H1 (cell line): ENCODE results near the gene CAPN10. TPM values are rescaled to one million over a fixed set of nuclear protein-coding genes. Genes with fewer than 3 reads are reported as not detected.

ENCODE experiments used
- CTCF ChIA-PET: fragments of 300-600 bp; sonication (Branson Sonifier 250); formaldehyde crosslinking; loops from one replicate; lab custom pipeline; 2021; ENCODE audit not compliant: partially characterized antibody; lab: Charles Lee
- POLR2A ChIA-PET: fragments of 300-600 bp; sonication (Branson Sonifier 250); formaldehyde crosslinking; loops from one replicate; lab custom pipeline; 2021; ENCODE audit warnings: inconsistent platforms; ENCODE audit not compliant: partially characterized antibody; lab: Charles Lee
- DNase-seq, 2 experiments: peaks; one replicate each; pipeline versions ENCODE4 v3.0.0 to v3.0.0-alpha.2; 2010 to 2022; ENCODE audit warnings: low spot score in 2 of 2, low read depth in 1 of 2, mixed read lengths in 1 of 2
- FAIRE-seq: peaks from 2 replicates; lab custom pipeline; 2011; peaks lifted over from hg19 to GRCh38; lab: Jason Lieb, UNC
- H2AFZ ChIP-seq: 2 replicates; pipeline ENCODE4 v1.8.1; 2012; ENCODE audit warnings: low read length, inconsistent platforms
- H2AK5ac ChIP-seq: 2 replicates; pipeline ENCODE4 v1.6.1; 2013; ENCODE audit warnings: low read depth, low read length
- H2BK120ac ChIP-seq: replicated peaks from 2 replicates; pipeline ENCODE3; 2013; ENCODE audit warnings: low read depth, low read length, inconsistent platforms
- H2BK12ac ChIP-seq: 2 replicates; pipeline ENCODE4 v1.6.1; 2013; ENCODE audit warnings: low read depth, low read length
- H2BK15ac ChIP-seq: 2 replicates; pipeline ENCODE4 v1.6.1; 2013; ENCODE audit warnings: low read length
- H2BK20ac ChIP-seq: 2 replicates; pipeline ENCODE4 v1.6.1; 2013; ENCODE audit warnings: low read length
- H2BK5ac ChIP-seq: 2 replicates; pipeline ENCODE4 v1.6.1; 2013; ENCODE audit warnings: low read depth, low read length
- H3K14ac ChIP-seq: 2 replicates; pipeline ENCODE4 v1.6.1; 2013; ENCODE audit warnings: inconsistent platforms; ENCODE audit not compliant: insufficient read length
- H3K18ac ChIP-seq: 2 replicates; pipeline ENCODE4 v1.6.1; 2013; ENCODE audit warnings: low read length; ENCODE audit errors: extremely low read depth
- H3K23ac ChIP-seq: 2 replicates; pipeline ENCODE4 v1.6.1; 2013; ENCODE audit warnings: inconsistent platforms; ENCODE audit not compliant: insufficient read length
- H3K23me2 ChIP-seq: 2 replicates; pipeline ENCODE4 v1.6.1; 2013; ENCODE audit warnings: low read depth, low read length
- H3K27ac ChIP-seq: 2 replicates; pipeline ENCODE4 v1.6.1; 2011; ENCODE audit warnings: low read depth, low read length, inconsistent platforms
- H3K27me3 ChIP-seq, 4 experiments: replicated peaks in 1 of 4; 1 replicate in 1 of 4; 2 replicates in 3 of 4; pipeline versions ENCODE4 v1.6.1 to v1.8.1; 2011 to 2013; ENCODE audit warnings: low read length in 3 of 4, mild to moderate bottlenecking in 3 of 4, inconsistent platforms in 2 of 4, mixed read lengths in 2 of 4, moderate library complexity in 1 of 4; ENCODE audit not compliant: control insufficient read depth in 3 of 4, insufficient read depth in 3 of 4; ENCODE audit errors: extremely low read depth in 1 of 4
- H3K36me3 ChIP-seq, 4 experiments: 2 replicates each; pipeline versions ENCODE4 v1.6.1 to v1.8.1; 2011 to 2013; ENCODE audit warnings: mild to moderate bottlenecking in 4 of 4, low read length in 3 of 4, moderate library complexity in 2 of 4, control low read depth in 1 of 4, inconsistent platforms in 1 of 4; ENCODE audit not compliant: insufficient read depth in 4 of 4, control insufficient read depth in 2 of 4
- H3K4ac ChIP-seq: replicated peaks from 2 replicates; pipeline ENCODE3; 2013; ENCODE audit warnings: low read length, low read depth, mixed read lengths, inconsistent platforms; ENCODE audit not compliant: insufficient read length
- H3K4me1 ChIP-seq, 4 experiments: replicated peaks in 1 of 4; 1 replicate in 1 of 4; 2 replicates in 3 of 4; pipeline versions ENCODE4 v1.6.1 to v1.8.1; 2011 to 2013; ENCODE audit warnings: low read length in 3 of 4, inconsistent platforms in 2 of 4, mixed read lengths in 1 of 4; ENCODE audit not compliant: insufficient read depth in 4 of 4, control insufficient read depth in 3 of 4
- H3K4me2 ChIP-seq, 2 experiments: 2 replicates each; pipeline versions ENCODE4 v1.6.1 to v1.8.1; 2011 to 2013; ENCODE audit warnings: low read depth in 2 of 2, low read length in 2 of 2, control low read depth in 1 of 2, inconsistent platforms in 1 of 2, mild to moderate bottlenecking in 1 of 2; ENCODE audit not compliant: insufficient read depth in 1 of 2
- H3K4me3 ChIP-seq, 4 experiments: fragments of 200-600, 300-600 bp in 1 of 4; sonication (generic), shearing (Covaris generic), sonication (Bioruptor Twin) in 1 of 4; 2 replicates each; pipeline versions ENCODE4 v1.5.1 to v1.8.1; 2011 to 2016; ENCODE audit warnings: low read length in 4 of 4, low read depth in 3 of 4, control low read depth in 2 of 4, inconsistent platforms in 2 of 4, mild to moderate bottlenecking in 2 of 4, mixed read lengths in 1 of 4, moderate library complexity in 1 of 4; ENCODE audit not compliant: insufficient read depth in 2 of 4; ENCODE audit errors: extremely low read depth in 1 of 4
- H3K56ac ChIP-seq: replicated peaks from 2 replicates; pipeline ENCODE3; 2013; ENCODE audit warnings: low read depth, mild to moderate bottlenecking, mixed read lengths, low read length, inconsistent platforms; ENCODE audit not compliant: insufficient read length
- H3K79me1 ChIP-seq: 2 replicates; pipeline ENCODE4 v1.6.1; 2013; ENCODE audit warnings: low read depth, low read length, control low read depth
- H3K79me2 ChIP-seq, 2 experiments: 2 replicates each; pipeline versions ENCODE4 v1.6.1 to v1.8.1; 2012 to 2013; ENCODE audit warnings: low read length in 2 of 2, mild to moderate bottlenecking in 2 of 2, inconsistent platforms in 1 of 2; ENCODE audit not compliant: insufficient read depth in 2 of 2, control insufficient read depth in 1 of 2
- H3K9ac ChIP-seq, 4 experiments: replicated peaks in 1 of 4; 1 replicate in 1 of 4; 2 replicates in 3 of 4; pipeline versions ENCODE4 v1.6.1 to v1.8.1; 2011 to 2013; ENCODE audit warnings: low read depth in 3 of 4, low read length in 3 of 4, control low read depth in 2 of 4, mild to moderate bottlenecking in 2 of 4, moderate library complexity in 2 of 4, inconsistent platforms in 1 of 4; ENCODE audit errors: extremely low read depth in 1 of 4
- H3K9me3 ChIP-seq, 2 experiments: 2 replicates each; pipeline versions ENCODE4 v1.6.1 to v1.8.1; 2012 to 2013; ENCODE audit warnings: mild to moderate bottlenecking in 2 of 2, moderate library complexity in 2 of 2, control low read depth in 1 of 2, inconsistent platforms in 1 of 2, low read depth in 1 of 2, low read length in 1 of 2, mixed read lengths in 1 of 2; ENCODE audit not compliant: insufficient read depth in 2 of 2
- H4K20me1 ChIP-seq, 2 experiments: replicated peaks in 1 of 2; 2 replicates each; pipeline versions ENCODE3 to v1.8.1; 2011 to 2013; ENCODE audit warnings: inconsistent platforms in 2 of 2, low read length in 2 of 2, mild to moderate bottlenecking in 1 of 2; ENCODE audit not compliant: insufficient read depth in 2 of 2, control insufficient read depth in 1 of 2
- H4K5ac ChIP-seq: 2 replicates; pipeline ENCODE4 v1.6.1; 2013; ENCODE audit warnings: low read length, low read depth, mixed read lengths, inconsistent platforms; ENCODE audit not compliant: insufficient read length
- H4K8ac ChIP-seq: 2 replicates; pipeline ENCODE4 v1.8.0; 2013; ENCODE audit warnings: mild to moderate bottlenecking, moderate library complexity, low read length, inconsistent platforms; ENCODE audit not compliant: insufficient read depth; ENCODE audit errors: extremely low read depth
- H4K91ac ChIP-seq: replicated peaks from 2 replicates; pipeline ENCODE3; 2013; ENCODE audit warnings: low read length, mixed read lengths, inconsistent platforms; ENCODE audit not compliant: insufficient read length
- CTBP2 ChIP-seq: IDR thresholded peaks from 2 replicates; pipeline ENCODE4 v1.7.0; 2011; ENCODE audit warnings: borderline replicate concordance, mild to moderate bottlenecking, moderate library complexity, mixed read lengths, low read length; ENCODE audit not compliant: insufficient read depth, insufficient read length
- EGR1 ChIP-seq: IDR thresholded peaks from 2 replicates; pipeline ENCODE4 v1.6.1; 2011; ENCODE audit warnings: low read depth, low read length, borderline replicate concordance
- EP300 ChIP-seq, 2 experiments: IDR thresholded peaks; 1 replicate in 1 of 2; 2 replicates in 1 of 2; pipeline ENCODE4 v1.6.1; 2011 to 2012; ENCODE audit warnings: low read depth in 2 of 2, low read length in 2 of 2, mild to moderate bottlenecking in 2 of 2, borderline replicate concordance in 1 of 2, inconsistent platforms in 1 of 2, moderate library complexity in 1 of 2
- GTF2F1 ChIP-seq: IDR thresholded peaks from 2 replicates; pipeline ENCODE4 v1.6.1; 2012; ENCODE audit warnings: low read depth, low read length, improper control_type of control experiment, borderline replicate concordance
- NRF1 ChIP-seq: IDR thresholded peaks from 2 replicates; pipeline ENCODE4 v1.6.1; 2011; ENCODE audit warnings: mild to moderate bottlenecking, low read depth, low read length, improper control_type of control experiment
- RXRA ChIP-seq: IDR thresholded peaks from 2 replicates; pipeline ENCODE4 v1.6.1; 2011; ENCODE audit warnings: low read depth, mild to moderate bottlenecking, low read length, moderate library complexity; ENCODE audit not compliant: insufficient read depth
- SP1 ChIP-seq: IDR thresholded peaks from 2 replicates; pipeline ENCODE4 v1.6.1; 2011; ENCODE audit warnings: low read depth, low read length
- SP4 ChIP-seq: IDR thresholded peaks from 2 replicates; pipeline ENCODE4 v1.6.1; 2012; ENCODE audit warnings: low read length, inconsistent platforms
- SUZ12 ChIP-seq: fragments of 200-600 bp; sonication (generic); IDR thresholded peaks from 2 replicates; pipeline ENCODE4 v1.6.1; 2012; ENCODE audit warnings: mild to moderate bottlenecking, inconsistent platforms, low read length, moderate library complexity, mixed read lengths
- TBP ChIP-seq: IDR thresholded peaks from 2 replicates; pipeline ENCODE4 v1.6.1; 2011; ENCODE audit warnings: low read depth, low read length, improper control_type of control experiment
- TCF12 ChIP-seq: IDR thresholded peaks from 2 replicates; pipeline ENCODE4 v1.6.1; 2011; ENCODE audit warnings: low read depth, mild to moderate bottlenecking, low read length
- TEAD4 ChIP-seq: IDR thresholded peaks from 2 replicates; pipeline ENCODE4 v1.6.1; 2012; ENCODE audit warnings: low read depth, low read length, inconsistent platforms, mixed read lengths
- YY1 ChIP-seq: IDR thresholded peaks from 2 replicates; pipeline ENCODE4 v1.6.1; 2011; ENCODE audit warnings: low read depth, mild to moderate bottlenecking, low read length
- WGBS, 2 experiments: shearing (Covaris generic) in 1 of 2; methylation state at CpG; one replicate each; pipeline versions ENCODE4 v1.1.6 to v1.1.7; 2013 to 2015; ENCODE audit warnings: low lambda C conversion rate in 2 of 2, mixed read lengths in 2 of 2, inconsistent platforms in 1 of 2, low coverage in 1 of 2, missing lambda C conversion rate in 1 of 2; ENCODE audit not compliant: insufficient replicate concordance in 2 of 2, insufficient coverage in 1 of 2, insufficient read length in 1 of 2; ENCODE audit errors: extremely low coverage in 1 of 2, missing lambda C conversion rate in 1 of 2; 5-methylcytosine and 5-hydroxymethylcytosine counted together
- polyA plus RNA-seq, 7 experiments: library from polyadenylated mRNA; depleted of rRNA in 3 of 7; stranded (reverse) in 5 of 7; unstranded in 2 of 7; fragments of >200 nt in 5 of 7; fragments of 200-250 nt in 2 of 7; gene quantifications; 1 replicate in 5 of 7; 2 replicates in 1 of 7; 4 replicates in 1 of 7; pipeline versions ENCODE4 v1.2.1 to v1.2.3, GENCODE V29; 2011 to 2013; ENCODE audit warnings: missing spikeins in 2 of 7, mixed read lengths in 2 of 7
- total RNA-seq: library from RNA; stranded (reverse); fragmentation: NEBNext Ultra II Directional; extraction: Animal tissue kit (Norgen Biotek cat#: 25700); gene quantifications from 2 replicates; pipeline ENCODE4 v1.2.1, GENCODE V29; 2021
- TF ChIP-seq, protein P1 (sequence below): IDR thresholded peaks from 2 replicates; pipeline ENCODE4 v1.6.1; 2011; ENCODE audit warnings: low read length, improper control_type of control experiment

CAPN10 gene
- total and polyA plus RNA-seq, 2 of the 8 experiments (the other 6 are each of a cell fraction or from before 2014, with no cell fraction given): 30.7 to 39.8 TPM

DNA sequence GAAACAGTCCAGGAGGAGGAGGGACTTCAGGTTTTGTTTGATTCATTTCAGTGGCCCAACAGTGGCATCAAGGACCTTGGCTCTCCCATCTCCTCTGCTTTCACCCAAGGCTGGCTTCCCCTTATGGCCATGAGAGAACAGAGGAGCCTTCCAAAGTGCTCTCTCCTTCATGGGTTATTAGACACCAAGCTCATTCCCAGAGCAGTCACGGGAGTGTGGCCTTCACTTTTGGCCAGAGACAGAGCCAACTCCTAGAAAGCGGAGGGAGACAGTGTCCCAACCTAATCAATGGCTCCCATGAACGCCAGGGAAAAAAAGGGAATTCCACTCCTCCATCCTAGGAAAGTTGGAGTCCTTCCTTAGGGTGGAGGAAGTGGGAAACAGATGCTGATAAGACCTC lies 27.2 kb upstream of the CAPN10 start:
- peaks cover 4% of the 10 kb centered on the region; the same call in 1 of the 2 replicates for H3K23me2 ChIP-seq
- no peak overlapping the region for H2BK12ac ChIP-seq
- peaks cover 3 to 33% (median 22%) of the 10 kb centered on the region in 4 experiments for H3K27me3 ChIP-seq
- FAIRE-seq: no peak
- peak overlapping the region; percentile 60 to 68; a peak in 3 of 4 replicates for H3K4me2 ChIP-seq
- no peaks in the 10 kb centered on the region for H3K79me2 ChIP-seq
- no peak overlapping the region for H3K9ac ChIP-seq
- no peak overlapping the region for H3K27ac ChIP-seq
- no peak overlapping the region for H2AFZ ChIP-seq
- H3K18ac ChIP-seq: no peak overlapping the region
- H4K20me1 ChIP-seq: peaks cover 0 to 4% of the 10 kb centered on the region in 2 experiments
- H3K79me1 ChIP-seq: 0 out of 2 replicates have a peak, but pooled peaks cover 2% of the 10 kb centered on the region
- H3K56ac ChIP-seq: no peak overlapping the region
- H3K4me3 ChIP-seq: no peak overlapping the region
- DNase-seq: no peak
- H3K4ac ChIP-seq: no peak overlapping the region
- ChIA-PET POLR2A (no interaction called here), CTCF (interaction anchor here (1.4 kb wide), 1 partner anchor 26 kb away, joined by 3 read pairs; no protein-coding TSS in a partner anchor)
- WGBS, 2 experiments: 88% methylated on average over 3 of the region's 3 CpGs; no CpG with 5 or more reads in 1 of the 2 experiments
- no peak overlapping the region for H2BK20ac ChIP-seq
- no peak overlapping the region for H2AK5ac ChIP-seq
- H3K36me3 ChIP-seq: no peaks in the 10 kb centered on the region; a peak in 1 of 8 replicates
- H4K8ac ChIP-seq: no peak overlapping the region
- peaks cover 0 to 16% (median 10%) of the 10 kb centered on the region in 4 experiments; a peak in 5 of 7 replicates for H3K4me1 ChIP-seq
- no peak overlapping the region for H4K91ac ChIP-seq
- no peaks in the 10 kb centered on the region for H3K9me3 ChIP-seq
- no peak overlapping the region for H3K23ac ChIP-seq
- H2BK120ac ChIP-seq: no peak overlapping the region
- no peak overlapping the region for H4K5ac ChIP-seq
- no peak overlapping the region for H2BK15ac ChIP-seq
- H3K14ac ChIP-seq: no peak overlapping the region
- H2BK5ac ChIP-seq: no peak overlapping the region
- TF ChIP-seq SP1 (no peak), SP4 (no peak), EGR1 (no peak), SUZ12 (no peak), EP300 (IDR thresholded peaks at IDR 0.05; ENCODE audit: borderline replicate concordance in 1 of 2, low read depth in 2 of 2, low read length in 2 of 2) (no peak), RXRA (no peak), CTBP2 (no peak), NRF1 (no peak), TEAD4 (no peak), TCF12 (no peak), YY1 (no peak), TBP (no peak), GTF2F1 (no peak)
- TF ChIP-seq, protein P1, sequence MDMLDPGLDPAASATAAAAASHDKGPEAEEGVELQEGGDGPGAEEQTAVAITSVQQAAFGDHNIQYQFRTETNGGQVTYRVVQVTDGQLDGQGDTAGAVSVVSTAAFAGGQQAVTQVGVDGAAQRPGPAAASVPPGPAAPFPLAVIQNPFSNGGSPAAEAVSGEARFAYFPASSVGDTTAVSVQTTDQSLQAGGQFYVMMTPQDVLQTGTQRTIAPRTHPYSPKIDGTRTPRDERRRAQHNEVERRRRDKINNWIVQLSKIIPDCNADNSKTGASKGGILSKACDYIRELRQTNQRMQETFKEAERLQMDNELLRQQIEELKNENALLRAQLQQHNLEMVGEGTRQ: no peak
